ENCODE measurements around the gene TAC3. TPM values are rescaled to one million over a fixed set of nuclear protein-coding genes. Genes with fewer than 3 reads are reported as not detected.

The TAC3 gene
- total RNA-seq, 1 donor from 2014 or later = not detected

DNA sequence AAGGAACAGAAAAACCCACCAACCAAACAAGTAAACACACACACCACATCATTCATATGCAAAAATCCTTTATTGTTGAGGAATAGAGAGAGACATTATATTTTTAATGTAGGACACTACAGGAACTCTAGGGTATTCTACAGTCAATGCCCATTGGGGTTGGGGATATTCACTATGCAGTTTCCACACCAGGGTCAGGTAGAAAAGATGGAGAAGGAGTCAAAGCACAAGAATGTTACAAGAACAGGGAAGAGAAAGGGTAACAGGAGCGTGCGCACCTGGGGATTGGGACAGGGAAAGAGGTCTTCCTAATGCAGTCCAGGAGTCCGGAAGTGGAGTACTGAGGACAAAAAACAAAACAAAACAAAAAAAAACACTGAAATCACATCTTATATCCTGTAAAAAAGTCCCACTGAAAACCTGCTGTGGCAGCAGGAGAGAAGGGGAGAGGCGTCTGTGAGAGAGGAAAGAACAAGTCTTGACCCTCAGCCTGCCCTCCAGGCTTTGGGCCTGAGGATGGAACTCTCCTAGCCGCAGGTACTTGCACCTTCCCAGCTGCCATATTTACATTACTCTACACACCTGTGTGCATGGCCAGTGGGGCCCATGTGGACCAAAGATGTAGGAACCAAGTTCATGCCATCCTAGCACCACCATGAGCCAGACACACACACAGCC lies 6.2 kb downstream of the TAC3 start:
- intact Hi-C loops (cut with DNase I) = loop anchor here (5.0 kb wide), 1 partner anchor 47 kb away; no protein-coding TSS in a partner anchor
- DNase-seq (ENCODE audit: low spot score) = peak; percentile 41
- ATAC-seq = no peak

- ATAC-seq = peak; percentile 57
- no peak for DNase-seq (ENCODE audit: low spot score)
- intact Hi-C loops (cut with DNase I) = no loop called here
Measured at GRCh38 chr12:57008178-57008577, 8.2 kb downstream of the TAC3 start.

GRCh38 chr12:57006809-57007475 lies 9.4 kb downstream of the TAC3 start:
- intact Hi-C loops (cut with DNase I) = no loop called here
- DNase-seq (ENCODE audit: low spot score) (peak; percentile 27), ATAC-seq (peak; percentile 7)

DNA sequence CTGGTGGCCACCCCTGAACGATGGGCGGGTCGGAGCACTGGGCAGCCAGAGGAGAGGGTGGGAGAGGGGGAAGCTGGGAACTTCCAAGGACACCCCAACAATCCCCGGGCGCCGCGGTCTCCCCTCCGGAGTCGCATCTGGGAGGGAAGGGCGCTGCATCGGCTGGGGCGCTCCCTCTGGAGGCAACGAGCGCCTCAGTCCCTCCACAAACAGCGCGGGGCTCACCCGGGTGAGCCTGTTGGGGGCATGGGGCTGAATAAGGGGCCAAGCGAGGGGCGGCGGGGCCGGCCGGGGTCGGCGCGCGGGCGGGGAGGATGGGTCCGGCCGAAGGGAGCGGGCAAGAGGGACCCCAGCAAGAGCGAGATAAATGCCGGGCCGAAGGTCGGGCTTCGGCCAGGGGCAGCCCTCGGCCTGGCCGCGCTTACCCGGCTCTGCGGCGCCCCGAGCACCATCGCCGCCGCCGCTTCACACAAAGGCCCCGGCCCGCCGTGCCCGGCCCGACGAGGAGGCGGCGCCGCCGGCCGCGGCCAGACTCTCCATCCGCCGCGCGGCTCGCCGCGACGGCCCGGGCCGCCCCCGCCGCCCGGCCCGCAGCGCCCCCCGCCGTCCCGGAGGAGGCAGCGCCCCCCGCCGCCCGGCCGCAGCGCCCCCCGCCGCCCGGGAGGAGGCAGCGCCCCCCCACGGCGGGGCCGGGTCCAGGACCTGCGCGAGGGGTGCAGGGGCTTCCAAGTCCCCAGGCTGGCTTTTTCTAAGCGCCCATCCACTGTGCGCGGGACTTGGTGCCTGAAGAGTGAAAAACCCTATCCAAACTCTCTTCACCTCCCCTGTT lies 10.1 kb downstream of the TAC3 start, which contains the start of gene ZBTB39:
ZBTB39 (minus strand) TSS at position 567 of the 829 bp plus-strand sequence. CDS start 1,629 bp downstream, outside the sequence.
- peak; percentile 75 for DNase-seq (ENCODE audit: low spot score)
- peak; percentile 47 for ATAC-seq
- intact Hi-C loops (cut with DNase I) = no loop called here

GRCh38 chr12:57004651-57005050 lies 11.7 kb downstream of the TAC3 start:
- DNase-seq (ENCODE audit: low spot score) (no peak), ATAC-seq (no peak)
- intact Hi-C loops (cut with DNase I) = no loop called here

DNA sequence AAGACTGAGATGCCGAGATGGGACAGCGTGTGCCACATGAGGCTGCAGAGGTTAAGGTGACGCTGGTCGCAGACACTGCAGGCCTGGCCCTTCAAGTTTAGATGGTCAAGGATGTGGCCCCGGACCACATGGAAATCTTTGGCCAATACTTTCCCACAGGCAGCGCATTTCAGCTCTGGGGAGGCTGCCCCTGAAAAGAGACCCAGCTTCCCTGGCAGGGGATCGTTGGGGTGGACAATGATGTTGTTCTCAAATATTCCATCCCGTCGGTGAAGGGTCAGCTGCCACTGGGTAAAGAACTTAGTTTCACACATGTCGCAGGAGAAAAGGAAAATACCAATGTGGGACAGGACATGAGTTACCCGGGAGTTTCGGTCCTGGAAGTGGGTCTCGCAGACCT lies 12.9 kb downstream of the TAC3 start:
- DNase-seq (ENCODE audit: low spot score) (no peak), ATAC-seq (no peak)
- intact Hi-C loops (cut with DNase I) = no loop called here

DNA sequence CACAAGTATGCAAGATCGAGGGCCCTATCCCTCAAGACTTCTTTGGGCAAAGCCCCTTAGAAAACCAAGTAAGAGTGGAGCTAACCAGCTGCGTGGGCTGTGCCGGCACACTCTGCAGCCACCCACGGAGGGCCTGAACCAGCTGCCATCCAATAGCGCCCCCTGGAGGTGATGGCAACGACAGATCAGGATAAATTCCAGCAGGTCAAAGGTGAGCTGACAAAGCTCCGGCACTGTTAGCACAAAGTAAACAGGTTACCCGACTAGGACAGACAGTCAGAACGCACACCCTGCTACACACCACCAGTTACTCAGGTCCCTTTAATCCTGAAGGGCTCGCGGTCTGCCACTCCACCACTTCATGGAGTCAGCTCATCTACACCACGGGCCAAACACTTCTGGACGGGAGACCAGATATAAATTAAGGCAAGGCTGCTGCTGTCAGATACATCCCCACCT lies 14.9 kb downstream of the TAC3 start:
- peak; percentile 74 for DNase-seq (ENCODE audit: low spot score)
- ATAC-seq = peak; percentile 29
- intact Hi-C loops (cut with DNase I) = no loop called here

- DNase-seq (ENCODE audit: low spot score) (no peak), ATAC-seq (no peak)
- intact Hi-C loops (cut with DNase I) = no loop called here
Measured at GRCh38 chr12:57000393-57000792, 15.9 kb downstream of the TAC3 start.

GRCh38 chr12:56999456-56999855 lies 16.9 kb downstream of the TAC3 start:
- no peak for ATAC-seq
- intact Hi-C loops (cut with DNase I) = no loop called here
- no peak for DNase-seq (ENCODE audit: low spot score)

DNA sequence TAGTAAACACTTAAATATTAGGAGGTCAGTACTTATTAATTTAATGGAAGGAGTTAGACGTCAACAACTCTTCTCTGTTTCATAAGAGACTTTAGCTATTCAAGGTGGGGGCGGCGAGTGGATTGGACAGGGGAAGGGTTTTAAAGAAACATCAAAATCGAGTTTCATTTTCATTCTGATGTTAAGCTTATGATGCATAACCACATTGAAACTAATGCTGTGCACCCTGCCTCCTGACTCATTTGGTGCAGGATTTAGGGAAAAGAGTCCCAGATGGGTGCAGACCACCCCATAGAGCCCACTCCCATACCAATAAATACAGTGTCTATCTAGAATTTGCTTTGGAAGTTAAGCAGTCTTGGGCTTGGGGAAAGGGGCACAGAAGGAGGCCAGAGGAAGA lies 17.3 kb downstream of the TAC3 start:
- intact Hi-C loops (cut with DNase I) = no loop called here
- ATAC-seq (no peak), DNase-seq (ENCODE audit: low spot score) (no peak)

DNA sequence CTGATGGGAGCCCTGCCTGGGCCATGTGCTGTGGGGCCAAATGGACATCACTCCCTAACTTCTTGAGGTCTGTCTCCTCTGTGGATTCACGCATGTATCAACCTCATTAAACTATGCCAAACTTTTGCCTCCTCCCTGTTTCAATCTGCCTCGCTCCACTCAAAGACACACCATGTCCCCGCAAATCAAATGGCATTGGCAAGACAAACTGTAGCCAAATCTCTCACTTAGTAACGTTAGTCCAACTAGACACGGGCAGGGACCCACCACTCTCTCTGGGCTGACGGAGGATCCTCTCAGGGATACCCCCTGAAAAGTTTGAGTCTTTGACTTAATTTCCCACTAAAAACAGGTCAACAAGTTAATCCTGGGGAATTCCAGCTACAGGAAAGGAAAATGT lies 18.0 kb downstream of the TAC3 start:
- intact Hi-C loops (cut with DNase I) = no loop called here
- DNase-seq (ENCODE audit: low spot score) (no peak), ATAC-seq (no peak)

GRCh38 chr12:56996793-56997545 lies 19.4 kb downstream of the TAC3 start:
- no peak for ATAC-seq
- DNase-seq (ENCODE audit: low spot score) = no peak
- intact Hi-C loops (cut with DNase I) = no loop called here

DNA sequence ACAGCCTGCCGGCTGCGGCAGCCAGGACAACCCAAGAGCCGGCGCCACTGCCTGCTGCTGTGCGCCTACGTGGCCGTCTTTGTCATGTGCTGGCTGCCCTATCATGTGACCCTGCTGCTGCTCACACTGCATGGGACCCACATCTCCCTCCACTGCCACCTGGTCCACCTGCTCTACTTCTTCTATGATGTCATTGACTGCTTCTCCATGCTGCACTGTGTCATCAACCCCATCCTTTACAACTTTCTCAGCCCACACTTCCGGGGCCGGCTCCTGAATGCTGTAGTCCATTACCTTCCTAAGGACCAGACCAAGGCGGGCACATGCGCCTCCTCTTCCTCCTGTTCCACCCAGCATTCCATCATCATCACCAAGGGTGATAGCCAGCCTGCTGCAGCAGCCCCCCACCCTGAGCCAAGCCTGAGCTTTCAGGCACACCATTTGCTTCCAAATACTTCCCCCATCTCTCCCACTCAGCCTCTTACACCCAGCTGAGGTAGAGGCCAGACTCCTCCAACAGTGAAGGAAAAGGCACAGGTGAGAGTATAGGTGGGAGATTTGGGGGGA lies 20.3 kb downstream of the TAC3 start:
- ATAC-seq = no peak
- intact Hi-C loops (cut with DNase I) = no loop called here
- DNase-seq (ENCODE audit: low spot score) = no peak

- DNase-seq (ENCODE audit: low spot score) (no peak), ATAC-seq (no peak)
- intact Hi-C loops (cut with DNase I) = no loop called here
Measured at GRCh38 chr12:56995201-56995929, 21.0 kb downstream of the TAC3 start.

- intact Hi-C loops (cut with DNase I) = no loop called here
- no peak for DNase-seq (ENCODE audit: low spot score)
- no peak for ATAC-seq
Measured at GRCh38 chr12:56994231-56994746, 22.0 kb downstream of the TAC3 start.

DNA sequence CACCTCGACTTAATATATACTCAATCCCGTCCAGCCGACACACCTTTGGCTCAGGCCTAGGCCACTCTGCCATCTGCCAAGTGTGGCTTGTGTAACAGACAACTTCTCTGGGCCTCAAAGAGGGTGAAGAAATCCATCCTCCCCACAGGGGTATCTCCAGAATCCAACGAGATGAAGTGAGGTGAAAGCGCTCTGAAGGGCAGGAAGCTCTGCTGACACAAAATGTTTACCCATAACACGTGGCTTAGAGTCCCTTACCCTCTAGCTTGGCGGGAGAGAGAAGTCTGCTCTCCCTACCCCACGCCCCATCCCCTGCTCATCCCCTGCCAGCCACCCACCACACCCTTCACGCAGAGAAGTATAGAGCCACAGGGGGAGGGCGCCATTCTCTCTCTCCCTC lies 23.0 kb downstream of the TAC3 start:
- ATAC-seq (no peak), DNase-seq (ENCODE audit: low spot score) (peak; percentile 34)
- intact Hi-C loops (cut with DNase I) = no loop called here

DNA sequence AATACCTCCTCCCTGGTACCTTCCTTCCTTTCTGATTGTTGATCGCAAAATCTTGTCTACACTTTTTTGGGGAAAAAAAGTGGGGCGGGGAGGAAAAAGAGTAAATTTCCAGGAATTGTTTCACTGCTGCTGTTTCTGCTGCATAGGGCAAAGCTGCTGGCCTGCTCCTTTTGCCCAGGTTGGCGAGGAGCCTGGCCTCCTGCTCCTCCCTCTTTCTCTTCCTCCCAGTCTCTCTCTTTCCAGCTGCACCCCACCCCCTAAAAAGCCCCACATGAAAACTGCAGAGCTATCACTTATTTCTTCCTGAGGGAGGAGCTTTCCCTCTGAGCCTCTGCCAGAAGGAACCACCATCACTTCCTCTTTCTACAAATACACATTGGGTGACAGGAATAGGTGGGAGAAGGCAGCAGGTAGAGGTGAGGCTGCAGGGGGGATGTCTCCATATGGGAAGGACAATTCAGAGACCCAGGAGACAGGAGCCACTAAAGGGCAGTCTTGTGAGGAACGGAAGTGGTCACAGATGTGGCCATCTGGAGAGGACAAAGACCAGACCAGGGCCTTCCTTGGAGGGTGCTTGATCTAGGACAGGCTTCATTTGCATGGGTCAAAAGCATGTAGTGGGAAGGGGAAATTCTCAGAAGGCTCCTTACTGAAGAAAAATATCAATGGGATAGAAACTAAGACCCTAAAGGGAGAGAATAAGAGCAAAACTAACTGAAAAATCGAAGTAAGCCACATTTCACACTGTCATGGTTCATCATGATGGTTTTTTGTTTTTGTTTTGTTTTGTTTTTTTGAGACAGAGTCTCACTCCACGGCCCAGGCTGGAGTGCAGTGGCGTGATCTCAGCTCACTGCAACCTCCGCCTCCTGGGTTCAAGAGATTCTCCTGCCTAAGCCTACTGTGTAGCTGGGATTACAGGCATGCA lies 24.7 kb downstream of the TAC3 start:
- DNase-seq (ENCODE audit: low spot score) = no peak
- ATAC-seq = peak; percentile 65
- intact Hi-C loops (cut with DNase I) = no loop called here
